ENCODE data around the gene MEF2A.

The MEF2A gene

DNA sequence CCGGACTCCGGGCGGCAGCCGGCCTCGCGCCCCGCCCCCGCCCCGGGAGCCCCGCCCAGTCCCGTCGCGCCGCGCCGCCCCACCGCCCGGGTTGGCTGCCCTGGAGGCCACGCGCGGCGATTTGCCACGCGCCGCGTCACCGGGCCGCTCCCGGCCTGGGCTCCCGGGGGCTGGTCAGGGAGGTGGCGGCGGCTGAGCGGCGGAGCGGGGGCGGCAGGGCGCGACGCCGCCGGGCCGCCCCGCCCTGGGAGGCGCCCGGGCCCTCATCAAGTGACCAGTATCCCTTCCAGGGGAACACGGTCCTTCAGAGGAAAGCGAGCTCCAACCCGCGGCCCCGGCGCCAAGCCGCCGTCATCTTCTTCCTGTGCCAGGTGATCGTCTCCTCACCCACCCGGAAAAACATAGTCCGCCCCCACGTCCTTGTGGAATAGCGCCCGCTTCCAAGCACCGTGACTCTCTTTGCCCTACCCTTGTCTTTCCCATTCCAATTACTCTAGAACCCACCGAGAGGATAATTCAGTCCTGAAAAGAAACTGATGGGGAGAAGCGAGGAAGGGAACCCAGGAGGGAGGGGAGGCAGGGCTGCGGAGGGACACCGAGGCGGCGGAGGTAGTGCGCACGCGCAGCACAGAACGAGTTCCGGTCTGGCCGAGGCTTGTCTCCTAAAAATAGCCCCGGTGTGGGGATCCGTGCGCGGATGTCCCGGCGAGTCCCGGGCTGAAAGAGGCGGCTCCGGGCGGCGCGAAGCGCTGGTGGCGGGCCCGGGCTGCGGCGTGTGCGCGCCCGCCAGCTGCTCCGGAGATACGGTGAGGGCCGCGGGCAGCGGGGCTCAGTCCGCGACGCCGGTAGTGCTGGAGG lies at the start of gene MEF2A (continued):
- TF ChIP-seq HOXC10 (CRISPR knock-in tag; IDR thresholded peaks at IDR 0.05): no peak
- no peak for TF ChIP-seq ZNF169 (tag by site-specific recombination; IDR thresholded peaks at IDR 0.05)
- TF ChIP-seq SP3 (tag by site-specific recombination; IDR thresholded peaks at IDR 0.05): peak; percentile 73
- no peak for TF ChIP-seq ZNF521 (tag by site-specific recombination; IDR thresholded peaks at IDR 0.05)
- TF ChIP-seq, protein P1, sequence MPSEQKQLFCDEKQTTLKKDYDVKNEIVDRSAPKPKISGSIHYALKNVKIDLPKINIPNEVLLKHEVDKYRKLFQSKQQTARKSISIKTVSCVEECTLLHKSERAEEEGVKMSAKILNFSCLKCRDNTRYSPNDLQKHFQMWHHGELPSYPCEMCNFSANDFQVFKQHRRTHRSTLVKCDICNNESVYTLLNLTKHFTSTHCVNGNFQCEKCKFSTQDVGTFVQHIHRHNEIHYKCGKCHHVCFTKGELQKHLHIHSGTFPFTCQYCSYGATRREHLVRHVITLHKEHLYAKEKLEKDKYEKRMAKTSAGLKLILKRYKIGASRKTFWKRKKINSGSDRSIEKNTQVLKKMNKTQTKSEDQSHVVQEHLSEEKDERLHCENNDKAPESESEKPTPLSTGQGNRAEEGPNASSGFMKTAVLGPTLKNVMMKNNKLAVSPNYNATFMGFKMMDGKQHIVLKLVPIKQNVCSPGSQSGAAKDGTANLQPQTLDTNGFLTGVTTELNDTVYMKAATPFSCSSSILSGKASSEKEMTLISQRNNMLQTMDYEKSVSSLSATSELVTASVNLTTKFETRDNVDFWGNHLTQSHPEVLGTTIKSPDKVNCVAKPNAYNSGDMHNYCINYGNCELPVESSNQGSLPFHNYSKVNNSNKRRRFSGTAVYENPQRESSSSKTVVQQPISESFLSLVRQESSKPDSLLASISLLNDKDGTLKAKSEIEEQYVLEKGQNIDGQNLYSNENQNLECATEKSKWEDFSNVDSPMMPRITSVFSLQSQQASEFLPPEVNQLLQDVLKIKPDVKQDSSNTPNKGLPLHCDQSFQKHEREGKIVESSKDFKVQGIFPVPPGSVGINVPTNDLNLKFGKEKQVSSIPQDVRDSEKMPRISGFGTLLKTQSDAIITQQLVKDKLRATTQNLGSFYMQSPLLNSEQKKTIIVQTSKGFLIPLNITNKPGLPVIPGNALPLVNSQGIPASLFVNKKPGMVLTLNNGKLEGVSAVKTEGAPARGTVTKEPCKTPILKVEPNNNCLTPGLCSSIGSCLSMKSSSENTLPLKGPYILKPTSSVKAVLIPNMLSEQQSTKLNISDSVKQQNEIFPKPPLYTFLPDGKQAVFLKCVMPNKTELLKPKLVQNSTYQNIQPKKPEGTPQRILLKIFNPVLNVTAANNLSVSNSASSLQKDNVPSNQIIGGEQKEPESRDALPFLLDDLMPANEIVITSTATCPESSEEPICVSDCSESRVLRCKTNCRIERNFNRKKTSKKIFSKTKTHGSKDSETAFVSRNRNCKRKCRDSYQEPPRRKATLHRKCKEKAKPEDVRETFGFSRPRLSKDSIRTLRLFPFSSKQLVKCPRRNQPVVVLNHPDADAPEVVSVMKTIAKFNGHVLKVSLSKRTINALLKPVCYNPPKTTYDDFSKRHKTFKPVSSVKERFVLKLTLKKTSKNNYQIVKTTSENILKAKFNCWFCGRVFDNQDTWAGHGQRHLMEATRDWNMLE (tag by site-specific recombination; conservative IDR thresholded peaks at IDR 0.05; ENCODE audit: low read depth): peak; percentile 41; the same call in 1 of the 2 replicates
- TF ChIP-seq, protein P2, sequence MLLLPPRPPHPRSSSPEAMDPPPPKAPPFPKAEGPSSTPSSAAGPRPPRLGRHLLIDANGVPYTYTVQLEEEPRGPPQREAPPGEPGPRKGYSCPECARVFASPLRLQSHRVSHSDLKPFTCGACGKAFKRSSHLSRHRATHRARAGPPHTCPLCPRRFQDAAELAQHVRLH (tag by site-specific recombination; IDR thresholded peaks at IDR 0.05): peak; percentile 87
- TF ChIP-seq SETDB1 (IDR thresholded peaks at IDR 0.05; ENCODE audit: insufficient read length, low read length): no peak
- no peak for TF ChIP-seq ZNF274 (IDR thresholded peaks at IDR 0.05; ENCODE audit: low read length)
- TF ChIP-seq ZNF274 (tag by site-specific recombination; IDR thresholded peaks at IDR 0.05; ENCODE audit: borderline replicate concordance): no peak
- TF ChIP-seq ZNF16 (tag by site-specific recombination; IDR thresholded peaks at IDR 0.05; ENCODE audit: low read depth): no peak
- TF ChIP-seq REPIN1 (tag by site-specific recombination; IDR thresholded peaks at IDR 0.05; ENCODE audit: low read depth): no peak
- peak; percentile 77 for TF ChIP-seq ZNF76 (tag by site-specific recombination; IDR thresholded peaks at IDR 0.05; ENCODE audit: borderline replicate concordance, low read depth)
- TF ChIP-seq ZSCAN23 (tag by site-specific recombination; IDR thresholded peaks at IDR 0.05): peak; percentile 74; the same call in 1 of the 2 replicates
- TF ChIP-seq ZNF223 (tag by site-specific recombination; IDR thresholded peaks at IDR 0.05): 0 out of 2 replicates have a peak, but pooled peaks have one; percentile 32
- TF ChIP-seq EGR2 (tag by site-specific recombination; IDR thresholded peaks at IDR 0.05; ENCODE audit: low read depth): peak; percentile 87
- peak; percentile 92; the same call in 1 of the 2 replicates for TF ChIP-seq KLF7 (tag by site-specific recombination; IDR thresholded peaks at IDR 0.05; ENCODE audit: borderline replicate concordance)
- TF ChIP-seq ZNF157 (tag by site-specific recombination; IDR thresholded peaks at IDR 0.05): no peak
- peak; percentile 73 for TF ChIP-seq ZBTB48 (tag by site-specific recombination; IDR thresholded peaks at IDR 0.05)
- peak; percentile 85 for TF ChIP-seq ZNF610 (tag by site-specific recombination; IDR thresholded peaks at IDR 0.05; ENCODE audit: borderline replicate concordance)
- TF ChIP-seq ZNF155 (tag by site-specific recombination; IDR thresholded peaks at IDR 0.05): no peak
- peak; percentile 68; the same call in 1 of the 2 replicates for TF ChIP-seq IKZF3 (tag by site-specific recombination; IDR thresholded peaks at IDR 0.05)
- TF ChIP-seq ZNF366 (tag by site-specific recombination; conservative IDR thresholded peaks at IDR 0.05): peak; percentile 63
- TF ChIP-seq ZNF132 (tag by site-specific recombination; IDR thresholded peaks at IDR 0.05; ENCODE audit: borderline replicate concordance): no peak
- TF ChIP-seq HIC1 (tag by site-specific recombination; IDR thresholded peaks at IDR 0.05): peak; percentile 89
- TF ChIP-seq KLF8 (tag by site-specific recombination; IDR thresholded peaks at IDR 0.05): peak; percentile 95
- peak; percentile 25; the same call in 1 of the 2 replicates for TF ChIP-seq ZBTB44 (tag by site-specific recombination; IDR thresholded peaks at IDR 0.05)
- peak; percentile 96 for TF ChIP-seq ZBTB7A (tag by site-specific recombination; IDR thresholded peaks at IDR 0.05; ENCODE audit: low read depth)
- peak; percentile 81 for TF ChIP-seq ZNF629 (tag by site-specific recombination; IDR thresholded peaks at IDR 0.05)
- TF ChIP-seq MZF1 (tag by site-specific recombination; IDR thresholded peaks at IDR 0.05; ENCODE audit: borderline replicate concordance): peak; percentile 81
- peak; percentile 21; the same call in 1 of the 2 replicates for TF ChIP-seq TRIM28 (IDR thresholded peaks at IDR 0.05; ENCODE audit: borderline replicate concordance, low read length)
- TF ChIP-seq ZNF426 (tag by site-specific recombination; IDR thresholded peaks at IDR 0.05): no peak

Measured in HEK293 (cell line).